DLD1 (cell line): Measurements from ENCODE around the gene PPP2R5C.

ENCODE experiments used
- in situ Hi-C: cut with HindIII; loops from 2 replicates; pipeline ENCODE4 v1.10.0; 2017; ENCODE audit warnings: low sequenced_read_pairs

The PPP2R5C gene

GRCh38 chr14:101934601-101935150, 173.2 kb downstream of the PPP2R5C start:
- in situ Hi-C loops = no loop called here

DNA sequence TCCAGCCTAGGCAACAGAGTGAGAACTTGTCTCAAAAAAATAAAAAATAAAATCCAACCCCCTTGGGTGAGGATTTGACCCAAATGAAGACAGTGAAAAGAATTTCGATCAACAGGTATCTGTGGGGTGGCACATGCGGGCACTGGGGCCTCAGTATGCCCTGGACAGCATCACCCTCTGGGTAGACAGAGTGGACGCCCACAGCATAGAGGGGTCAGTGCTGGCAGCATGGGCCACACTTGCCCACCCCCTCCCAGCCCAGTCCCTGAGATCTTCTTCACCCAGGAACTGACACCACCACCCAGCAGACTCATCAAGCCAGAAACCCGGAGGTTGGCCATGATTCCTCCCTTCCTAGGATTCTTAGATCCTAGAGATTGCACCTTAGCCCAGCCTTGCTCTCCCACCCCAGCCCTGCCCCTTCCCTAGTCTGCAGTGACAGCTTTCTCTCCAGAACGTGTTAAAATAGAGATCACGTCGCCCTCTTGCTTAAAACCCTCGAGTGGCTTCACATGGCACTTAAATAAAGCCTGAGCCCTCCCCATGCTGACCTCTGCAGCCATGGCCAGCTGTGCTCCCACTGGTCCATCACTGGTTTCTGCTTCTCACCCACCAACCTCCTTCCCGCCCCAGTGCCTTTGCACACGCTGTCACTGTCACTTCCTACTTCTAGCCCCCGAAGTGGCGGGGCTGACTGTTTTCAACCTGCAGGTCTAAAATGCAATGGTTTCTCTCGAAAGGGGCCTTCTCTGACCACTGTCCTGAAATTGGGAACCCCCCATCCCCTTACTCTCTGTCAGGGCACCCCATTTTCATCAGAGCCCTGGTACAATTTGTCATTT, 176.6 kb downstream of the PPP2R5C start:
- in situ Hi-C loops = no loop called here

DNA sequence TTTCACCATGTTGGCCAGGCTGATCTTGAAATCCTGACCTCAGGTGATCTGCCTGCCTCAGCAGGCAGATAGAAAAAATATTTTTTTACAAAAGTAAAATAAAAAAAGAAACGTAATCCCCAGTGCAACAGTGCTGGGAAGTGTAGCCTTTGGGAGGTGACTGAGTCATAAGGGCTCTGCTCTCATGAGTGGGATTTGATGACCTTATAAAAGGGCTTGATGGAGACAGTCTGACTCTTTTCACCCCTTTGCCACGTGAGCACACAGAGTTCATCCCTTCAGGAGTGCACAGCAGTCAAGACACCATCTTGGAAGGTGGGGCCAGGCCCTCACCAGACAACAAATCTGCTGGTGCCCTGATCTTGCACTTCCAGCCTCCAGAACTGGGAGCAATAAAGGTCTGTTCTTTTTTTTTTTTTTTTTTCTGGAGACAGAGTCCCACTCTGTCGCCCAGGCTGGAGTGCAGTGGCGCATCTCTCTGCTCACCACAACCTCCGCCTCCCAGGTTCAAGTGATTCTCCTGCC, 178.2 kb downstream of the PPP2R5C start:
- in situ Hi-C loops = no loop called here

DNA sequence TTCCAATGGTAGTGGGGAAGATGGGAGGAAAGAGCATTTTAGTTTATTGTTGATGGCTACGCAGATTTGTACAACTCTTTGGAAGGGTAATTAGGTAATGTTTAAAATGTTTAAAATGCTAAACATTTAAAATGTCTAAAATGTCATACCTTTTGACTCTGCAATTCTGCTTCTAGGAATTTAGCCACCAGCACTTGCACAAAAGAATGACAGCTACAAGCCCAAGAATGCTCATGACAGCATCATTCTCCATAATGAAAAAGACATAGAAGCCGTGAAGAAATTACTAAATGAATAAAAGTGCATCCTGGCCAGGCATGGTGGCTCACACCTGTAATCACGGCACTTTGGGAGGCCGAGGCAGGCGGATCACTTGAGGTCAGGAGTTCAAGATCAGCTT, 182.9 kb downstream of the PPP2R5C start:
- in situ Hi-C loops = no loop called here

- in situ Hi-C loops = no loop called here
These were observed 183.7 kb downstream of the PPP2R5C start for GRCh38 chr14:101945171-101945570.

GRCh38 chr14:101947577-101947903, 186.0 kb downstream of the PPP2R5C start:
- in situ Hi-C loops = no loop called here

GRCh38 chr14:101947904-101948665, 186.6 kb downstream of the PPP2R5C start:
- in situ Hi-C loops = no loop called here

DNA sequence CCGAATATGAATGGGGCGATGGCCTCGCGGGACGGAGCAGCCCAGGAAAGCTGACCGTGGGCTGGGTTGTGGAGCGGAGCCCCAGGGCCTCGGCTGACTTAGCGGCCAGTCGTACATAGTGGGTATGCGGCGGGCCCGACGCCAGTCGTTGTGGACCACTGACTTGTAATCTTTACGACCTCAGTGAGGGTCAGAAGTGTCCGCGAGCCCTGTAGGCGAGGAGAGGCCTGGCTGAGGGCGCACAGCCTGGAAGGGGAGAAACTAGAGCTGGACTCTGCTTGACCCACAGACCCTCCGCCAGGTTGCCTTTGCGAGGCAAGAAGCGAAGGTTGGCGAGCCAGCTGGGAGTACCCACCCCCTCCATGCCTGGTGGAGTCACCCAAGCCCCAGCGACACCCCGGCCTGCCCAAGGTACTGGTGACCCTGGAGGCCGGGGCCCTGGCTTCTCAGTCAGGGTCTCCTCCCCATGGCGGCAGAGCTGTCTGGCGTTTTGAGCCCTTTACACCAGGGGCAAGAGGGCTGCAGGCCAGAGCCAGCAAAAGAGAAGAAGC, 187.2 kb downstream of the PPP2R5C start:
- in situ Hi-C loops = no loop called here

GRCh38 chr14:101950100-101950499, 188.6 kb downstream of the PPP2R5C start:
- in situ Hi-C loops = loop anchor here (25.0 kb wide), 1 partner anchor 238 kb away; no protein-coding TSS in a partner anchor

GRCh38 chr14:101950516-101951215, 189.2 kb downstream of the PPP2R5C start:
- in situ Hi-C loops = loop anchor here (25.0 kb wide), 1 partner anchor 238 kb away; no protein-coding TSS in a partner anchor

DNA sequence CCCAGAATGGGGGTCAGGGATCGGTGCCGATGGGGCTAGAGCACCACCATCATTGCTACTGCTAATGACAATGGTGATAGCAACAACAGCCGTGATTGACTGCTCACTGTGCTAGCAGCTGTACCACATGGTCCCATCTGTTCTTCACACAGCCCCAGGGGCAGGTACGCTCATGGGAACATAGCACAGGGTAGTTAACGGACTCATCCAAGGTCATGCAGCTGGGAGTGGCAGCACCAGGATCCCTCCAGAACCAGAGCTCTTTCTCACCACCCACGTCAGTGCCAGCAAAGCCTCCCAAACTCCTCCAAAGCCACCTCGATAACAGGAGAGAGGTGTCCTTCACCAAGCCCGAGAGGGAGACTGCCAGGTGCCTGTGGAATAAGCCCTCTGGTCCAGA, 191.6 kb downstream of the PPP2R5C start:
- in situ Hi-C loops = loop anchor here (25.0 kb wide), 1 partner anchor 241 kb away; no protein-coding TSS in a partner anchor

DNA sequence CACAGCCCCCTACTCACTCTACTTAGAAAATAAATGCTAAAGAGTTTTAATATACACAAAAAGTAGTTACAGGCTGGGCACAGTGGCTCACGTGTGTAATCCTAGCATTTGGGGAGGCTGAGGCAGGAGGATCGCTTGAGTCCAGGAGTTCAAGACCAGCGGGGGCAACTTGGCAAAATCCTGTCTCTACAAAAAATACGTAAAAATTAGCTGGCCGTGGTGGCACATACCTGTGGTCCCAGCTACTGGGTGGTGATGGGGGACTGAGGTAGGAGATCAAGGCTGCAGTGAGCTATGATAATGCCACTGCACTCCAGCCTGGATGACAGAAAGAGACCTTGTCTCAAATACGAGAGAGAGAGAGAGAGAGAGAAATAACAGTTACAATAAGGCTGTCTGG, 193.0 kb downstream of the PPP2R5C start:
- in situ Hi-C loops = loop anchor here (25.0 kb wide), 1 partner anchor 242 kb away; no protein-coding TSS in a partner anchor

DNA sequence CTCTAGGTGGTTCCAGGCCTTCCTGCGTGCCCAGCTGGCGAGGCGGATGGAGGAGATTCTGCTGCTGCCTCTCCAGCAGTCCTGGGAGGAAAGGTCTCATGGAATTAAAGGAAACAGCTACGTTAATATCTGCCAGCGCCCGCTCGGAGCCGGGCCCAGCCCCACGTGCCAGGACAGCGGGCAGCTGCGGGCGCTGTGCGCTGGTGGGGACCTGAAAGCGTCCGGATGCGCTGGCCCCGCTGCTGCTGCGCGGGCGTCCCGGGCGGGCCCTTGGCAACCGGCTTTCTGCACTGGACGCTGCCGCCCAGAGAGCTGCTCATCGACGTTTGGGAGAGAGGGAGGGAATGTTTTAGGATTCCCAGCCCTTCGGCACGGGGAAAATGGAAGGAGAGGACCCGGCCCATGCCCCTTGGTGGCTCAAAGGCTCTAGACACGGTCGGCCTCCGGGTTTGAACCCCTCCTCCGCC, 194.2 kb downstream of the PPP2R5C start:
- in situ Hi-C loops = loop anchor here (25.0 kb wide), 1 partner anchor 243 kb away; no protein-coding TSS in a partner anchor

- in situ Hi-C loops = loop anchor here (25.0 kb wide), 1 partner anchor 244 kb away; no protein-coding TSS in a partner anchor
These were observed 194.8 kb downstream of the PPP2R5C start for GRCh38 chr14:101956179-101956885.

- in situ Hi-C loops = loop anchor here (25.0 kb wide), 1 partner anchor 245 kb away; no protein-coding TSS in a partner anchor
These were observed 196.1 kb downstream of the PPP2R5C start for GRCh38 chr14:101957406-101958234.

DNA sequence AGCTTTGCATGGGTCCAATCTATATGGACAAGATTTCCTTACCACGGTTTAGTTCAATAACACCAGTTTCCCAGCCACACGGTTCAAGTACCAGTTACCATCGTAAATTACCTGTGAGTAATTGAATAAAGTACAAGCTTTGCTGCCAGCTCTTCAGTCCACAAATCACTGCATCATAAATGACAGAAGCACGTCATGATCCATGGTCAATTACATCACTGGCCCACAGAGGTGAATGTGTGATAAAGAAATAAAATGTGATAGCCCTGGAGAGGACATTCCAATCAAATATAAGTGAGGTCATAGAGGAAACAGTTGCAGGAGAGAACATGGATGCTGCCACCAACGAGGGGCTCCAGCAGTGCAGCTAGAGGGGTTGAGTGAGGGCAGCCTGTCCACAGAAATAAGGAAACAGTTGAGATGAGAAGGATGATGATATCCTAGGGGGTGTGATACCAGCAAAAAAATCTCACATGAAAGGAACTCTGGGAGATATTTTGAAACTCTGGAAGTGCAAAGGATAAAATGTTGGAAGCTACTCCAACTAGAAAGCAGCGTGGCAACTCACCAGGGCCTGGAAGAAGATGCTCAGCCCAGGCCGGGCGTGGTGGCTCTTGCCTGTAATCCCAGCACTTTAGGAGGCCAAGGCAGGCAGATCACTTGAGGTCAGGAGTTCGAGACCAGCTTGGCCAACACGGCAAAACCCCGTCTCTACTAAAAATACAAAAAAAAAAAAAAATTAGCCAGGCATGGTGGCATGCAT, 197.1 kb downstream of the PPP2R5C start:
- in situ Hi-C loops = loop anchor here (25.0 kb wide), 1 partner anchor 246 kb away; no protein-coding TSS in a partner anchor

GRCh38 chr14:101959277-101959676, 197.8 kb downstream of the PPP2R5C start:
- in situ Hi-C loops = loop anchor here (25.0 kb wide), 1 partner anchor 247 kb away; no protein-coding TSS in a partner anchor

GRCh38 chr14:101960225-101960624, 198.7 kb downstream of the PPP2R5C start:
- in situ Hi-C loops = loop anchor here (25.0 kb wide), 1 partner anchor 248 kb away; no protein-coding TSS in a partner anchor
